ENCODE results near the gene NNMT.

The NNMT gene

GRCh38 chr11:114315749-114316368, 19.7 kb downstream of the NNMT start:
- Histone ChIP-seq H3K4me2 (ENCODE audit: low read length) (no peak overlapping the region), H3K27me3 (ENCODE audit: control insufficient read depth, low read length) (no peaks in the 10 kb centered on the region; the same call in 1 of the 2 replicates), H3F3A (ENCODE audit: control insufficient read depth, insufficient read depth) (no peaks in the 10 kb centered on the region), H3K9me3 (ENCODE audit: control insufficient read depth, insufficient read depth, low read length) (no peaks in the 10 kb centered on the region), H3K36me3 (ENCODE audit: control insufficient read depth, low read length) (no peaks in the 10 kb centered on the region), H3K79me2 (ENCODE audit: control insufficient read depth, low read length) (no peaks in the 10 kb centered on the region), H3K4me1 (ENCODE audit: control insufficient read depth, low read length) (no peaks in the 10 kb centered on the region), H3K4me3 (ENCODE audit: low read length) (no peak overlapping the region), H4K20me1 (ENCODE audit: control insufficient read depth, insufficient read depth, low read depth, low read length) (no peaks in the 10 kb centered on the region), H3K27ac (ENCODE audit: low read depth, low read length) (no peak overlapping the region), H3K9me2 (replicated peaks; ENCODE audit: control insufficient read depth, low read length) (no peaks in the 10 kb centered on the region)
- TF ChIP-seq, protein P1, sequence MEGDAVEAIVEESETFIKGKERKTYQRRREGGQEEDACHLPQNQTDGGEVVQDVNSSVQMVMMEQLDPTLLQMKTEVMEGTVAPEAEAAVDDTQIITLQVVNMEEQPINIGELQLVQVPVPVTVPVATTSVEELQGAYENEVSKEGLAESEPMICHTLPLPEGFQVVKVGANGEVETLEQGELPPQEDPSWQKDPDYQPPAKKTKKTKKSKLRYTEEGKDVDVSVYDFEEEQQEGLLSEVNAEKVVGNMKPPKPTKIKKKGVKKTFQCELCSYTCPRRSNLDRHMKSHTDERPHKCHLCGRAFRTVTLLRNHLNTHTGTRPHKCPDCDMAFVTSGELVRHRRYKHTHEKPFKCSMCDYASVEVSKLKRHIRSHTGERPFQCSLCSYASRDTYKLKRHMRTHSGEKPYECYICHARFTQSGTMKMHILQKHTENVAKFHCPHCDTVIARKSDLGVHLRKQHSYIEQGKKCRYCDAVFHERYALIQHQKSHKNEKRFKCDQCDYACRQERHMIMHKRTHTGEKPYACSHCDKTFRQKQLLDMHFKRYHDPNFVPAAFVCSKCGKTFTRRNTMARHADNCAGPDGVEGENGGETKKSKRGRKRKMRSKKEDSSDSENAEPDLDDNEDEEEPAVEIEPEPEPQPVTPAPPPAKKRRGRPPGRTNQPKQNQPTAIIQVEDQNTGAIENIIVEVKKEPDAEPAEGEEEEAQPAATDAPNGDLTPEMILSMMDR (IDR thresholded peaks at IDR 0.05; ENCODE audit: low read depth, low read length, poor library complexity, severe bottlenecking), result no peak
- TF ChIP-seq EZH2phosphoT487 (IDR thresholded peaks at IDR 0.05; ENCODE audit: borderline replicate concordance, low read length), result no peak

DNA sequence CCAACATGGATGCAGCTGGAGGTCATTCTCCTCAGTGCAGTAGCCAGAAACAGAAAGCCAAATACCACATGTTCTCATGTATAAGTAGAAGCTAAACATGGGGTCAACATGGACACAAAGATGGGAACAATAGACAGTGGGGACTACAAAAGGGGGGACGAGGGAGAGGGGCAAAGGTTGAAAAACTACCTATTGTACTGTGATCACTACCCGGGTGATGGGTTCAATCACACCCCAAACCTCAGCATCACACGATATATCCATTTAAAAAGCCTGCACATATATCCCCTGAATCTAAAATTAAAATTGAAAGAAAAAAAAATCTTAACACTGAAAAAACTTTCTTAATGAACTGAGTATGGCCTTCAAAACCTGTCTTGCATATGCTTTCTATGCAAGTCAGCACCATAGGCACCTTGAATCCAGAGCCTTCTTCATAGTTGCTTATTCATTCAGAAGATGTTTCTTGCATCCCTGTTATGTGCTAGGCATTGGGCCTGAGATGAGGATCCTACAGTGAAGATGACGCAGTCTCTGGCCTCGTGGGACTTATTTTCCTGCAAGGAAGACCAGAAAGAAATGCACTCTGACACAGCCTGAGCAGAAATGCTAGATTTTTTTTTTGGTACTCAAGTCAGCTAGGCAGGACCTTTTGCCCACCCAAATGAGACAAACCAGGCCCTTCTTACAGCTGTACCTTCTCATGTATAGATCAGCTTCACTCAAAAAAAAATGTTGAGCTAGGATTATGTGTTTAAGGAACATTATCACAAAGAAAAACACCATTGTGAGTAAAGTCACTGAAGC, 21.0 kb downstream of the NNMT start:
- Histone ChIP-seq H4K20me1 (ENCODE audit: control insufficient read depth, insufficient read depth, low read depth, low read length) (no peaks in the 10 kb centered on the region), H3K4me3 (ENCODE audit: low read length) (no peak overlapping the region), H3K9me3 (ENCODE audit: control insufficient read depth, insufficient read depth, low read length) (no peaks in the 10 kb centered on the region), H3K36me3 (ENCODE audit: control insufficient read depth, low read length) (no peaks in the 10 kb centered on the region), H3K4me2 (ENCODE audit: low read length) (no peak overlapping the region), H3K4me1 (ENCODE audit: control insufficient read depth, low read length) (no peaks in the 10 kb centered on the region), H3K9me2 (replicated peaks; ENCODE audit: control insufficient read depth, low read length) (no peaks in the 10 kb centered on the region), H3F3A (ENCODE audit: control insufficient read depth, insufficient read depth) (no peaks in the 10 kb centered on the region), H3K27me3 (ENCODE audit: control insufficient read depth, low read length) (no peaks in the 10 kb centered on the region; the same call in 1 of the 2 replicates), H3K79me2 (ENCODE audit: control insufficient read depth, low read length) (no peaks in the 10 kb centered on the region), H3K27ac (ENCODE audit: low read depth, low read length) (no peak overlapping the region)
- TF ChIP-seq EZH2phosphoT487 (IDR thresholded peaks at IDR 0.05; ENCODE audit: borderline replicate concordance, low read length), result no peak
- TF ChIP-seq, protein P1 (IDR thresholded peaks at IDR 0.05; ENCODE audit: low read depth, low read length, poor library complexity, severe bottlenecking), result no peak

DNA sequence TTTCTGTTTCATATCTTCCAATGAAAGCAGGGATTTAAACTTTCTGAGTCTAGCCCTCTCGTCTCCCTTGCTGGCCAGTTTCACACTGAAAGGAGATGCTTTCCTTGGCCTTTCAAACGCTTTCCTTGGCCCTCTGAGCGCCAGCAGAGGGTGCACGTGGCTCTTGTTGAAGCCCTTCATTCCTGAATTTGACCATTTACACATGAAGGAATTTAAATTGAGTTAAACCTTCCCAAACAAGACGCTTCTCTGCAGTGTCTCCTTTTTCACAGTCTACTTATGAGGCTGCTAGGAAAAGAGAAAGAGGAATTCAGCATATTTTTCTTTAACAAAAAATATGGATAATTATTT, 21.6 kb downstream of the NNMT start:
- H3K9me2 ChIP-seq (replicated peaks; ENCODE audit: control insufficient read depth, low read length), result no peaks in the 10 kb centered on the region
- no peak overlapping the region for H3K4me2 ChIP-seq (ENCODE audit: low read length)
- H3K4me3 ChIP-seq (ENCODE audit: low read length), result no peak overlapping the region
- H3K9me3 ChIP-seq (ENCODE audit: control insufficient read depth, insufficient read depth, low read length), result no peaks in the 10 kb centered on the region
- no peak overlapping the region for H3K27ac ChIP-seq (ENCODE audit: low read depth, low read length)
- no peaks in the 10 kb centered on the region for H3K79me2 ChIP-seq (ENCODE audit: control insufficient read depth, low read length)
- TF ChIP-seq, protein P1 (IDR thresholded peaks at IDR 0.05; ENCODE audit: low read depth, low read length, poor library complexity, severe bottlenecking), result no peak
- no peak for TF ChIP-seq EZH2phosphoT487 (IDR thresholded peaks at IDR 0.05; ENCODE audit: borderline replicate concordance, low read length)
- H3K4me1 ChIP-seq (ENCODE audit: control insufficient read depth, low read length), result no peaks in the 10 kb centered on the region
- H4K20me1 ChIP-seq (ENCODE audit: control insufficient read depth, insufficient read depth, low read depth, low read length), result no peaks in the 10 kb centered on the region
- H3F3A ChIP-seq (ENCODE audit: control insufficient read depth, insufficient read depth), result no peaks in the 10 kb centered on the region
- no peaks in the 10 kb centered on the region; the same call in 1 of the 2 replicates for H3K27me3 ChIP-seq (ENCODE audit: control insufficient read depth, low read length)
- H3K36me3 ChIP-seq (ENCODE audit: control insufficient read depth, low read length), result no peaks in the 10 kb centered on the region
